ENCODE data around the gene KCNQ1. TPM values are rescaled to one million over a fixed set of nuclear protein-coding genes. Genes with fewer than 3 reads are reported as not detected.

Gene KCNQ1
- total RNA-seq, 3 donors from 2014 or later: 15.5 to 44.7 (median 37.4) TPM

GRCh38 chr11:2564008-2564530, 119.3 kb downstream of the KCNQ1 start:
- DNase-seq: peak in 1 of 3 donors; percentile 13
- peaks cover 4% of the 10 kb centered on the region for H3K4me1 ChIP-seq (ENCODE audit: low read depth)

GRCh38 chr11:2564588-2565425, 120.0 kb downstream of the KCNQ1 start:
- Histone ChIP-seq H3K4me3 (no peak overlapping the region), H3K9me3 (no peaks in the 10 kb centered on the region), H3K4me1 (ENCODE audit: low read depth) (peaks cover 4% of the 10 kb centered on the region), H3K36me3 (ENCODE audit: low read depth) (no peaks in the 10 kb centered on the region)
- intact Hi-C loops (cut with DNase I, micrococcal nuclease): no loop called here
- DNase-seq: peak in 2 of 3 donors; percentile 9 to 17
- no peak for TF ChIP-seq CTCF (IDR thresholded peaks at IDR 0.05)
- no peak for ATAC-seq

More at GRCh38 chr11:2564008-2564530, 119.3 kb downstream of the KCNQ1 start:
- H3K36me3 ChIP-seq (ENCODE audit: low read depth): no peaks in the 10 kb centered on the region
- no peak overlapping the region for H3K4me3 ChIP-seq
- ATAC-seq: no peak
- intact Hi-C loops (cut with DNase I, micrococcal nuclease): no loop called here
- no peak for TF ChIP-seq CTCF (IDR thresholded peaks at IDR 0.05)
- no peaks in the 10 kb centered on the region for H3K9me3 ChIP-seq

- peaks cover 4% of the 10 kb centered on the region for H3K4me1 ChIP-seq (ENCODE audit: low read depth)
- H3K4me3 ChIP-seq: no peak overlapping the region
- H3K36me3 ChIP-seq (ENCODE audit: low read depth): no peaks in the 10 kb centered on the region
- TF ChIP-seq CTCF (IDR thresholded peaks at IDR 0.05): no peak
- intact Hi-C loops (cut with DNase I, micrococcal nuclease): no loop called here
- H3K9me3 ChIP-seq: no peaks in the 10 kb centered on the region
- ATAC-seq: peak; percentile 4
- DNase-seq: peak in 1 of 3 donors; percentile 34
These were observed 120.8 kb downstream of the KCNQ1 start for GRCh38 chr11:2565447-2566222.

- Histone ChIP-seq H3K36me3 (ENCODE audit: low read depth) (no peaks in the 10 kb centered on the region), H3K4me1 (ENCODE audit: low read depth) (peaks cover 4% of the 10 kb centered on the region), H3K9me3 (no peaks in the 10 kb centered on the region), H3K4me3 (no peak overlapping the region)
- intact Hi-C loops (cut with DNase I, micrococcal nuclease): no loop called here
- TF ChIP-seq CTCF (IDR thresholded peaks at IDR 0.05): no peak
- ATAC-seq: peak; percentile 91
- DNase-seq: peak; percentile 64 to 81 (median 79)
These were observed 121.6 kb downstream of the KCNQ1 start for GRCh38 chr11:2566223-2567025.

- DNase-seq (peak in 2 of 3 donors; percentile 22 to 35), ATAC-seq (no peak)
- no peaks in the 10 kb centered on the region for H3K36me3 ChIP-seq (ENCODE audit: low read depth)
- H3K4me3 ChIP-seq: no peak overlapping the region
- intact Hi-C loops (cut with DNase I, micrococcal nuclease): no loop called here
- no peaks in the 10 kb centered on the region for H3K9me3 ChIP-seq
- peaks cover 4% of the 10 kb centered on the region for H3K4me1 ChIP-seq (ENCODE audit: low read depth)
- TF ChIP-seq CTCF (IDR thresholded peaks at IDR 0.05): no peak
These were observed 122.3 kb downstream of the KCNQ1 start for GRCh38 chr11:2567026-2567671.
